Measurements from ENCODE around the gene BLOC1S1. TPM values are rescaled to one million over a fixed set of nuclear protein-coding genes. Genes with fewer than 3 reads are reported as not detected.

The BLOC1S1 gene
- total RNA-seq (10 to 100 TPM; 34.8 to 36.9 TPM), total RNA-seq (2.5 to 13.0 (median 7.2) reads per million in 172 experiments)
- polyA plus RNA-seq (2013, experiment 1 of 2) = 79.5 TPM
- polyA plus RNA-seq (2013, experiment 2 of 2) = 78.5 TPM

GRCh38 chr12:55715833-55716581, at the start of gene BLOC1S1:
TSS of gene BLOC1S1 (plus strand) at chr12:55716046. CDS start at chr12:55716052, 6 bp downstream.
- DNase-seq (peak; percentile 86 to 96 (median 90)), ATAC-seq (ENCODE audit: poor library complexity) (peak; percentile 97)
- H3K27ac Mint-ChIP-seq = peak within 1 kb of the TSS; percentile 92
- ChIA-PET POLR2A (interaction anchor here (0.7 to 2.7 kb wide), 12 partner anchors 9 to 913 kb away, joined by 3 to 30 read pairs (median 6); partner anchors contain the start of genes CD63, ITGA7, ORMDL2 and RAB5B), CTCF (interaction anchor here (1.0 to 1.6 kb wide), 3 partner anchors 9 to 71 kb away, joined by 3 to 9 read pairs (median 4); no protein-coding TSS in a partner anchor)
- peaks cover 21% of the 10 kb centered on the region for H3K36me3 Mint-ChIP-seq (ENCODE audit: low read depth)
- peaks cover 18% of the 10 kb centered on the region for H3K36me3 ChIP-seq (ENCODE audit: insufficient read depth, low read length)
- peaks cover 34% of the 10 kb centered on the region for H3K4me1 Mint-ChIP-seq (ENCODE audit: low read depth)
- H3K4me3 Mint-ChIP-seq = peak within 1 kb of the TSS; percentile 96
- no peaks in the 10 kb centered on the region for H3K9me3 Mint-ChIP-seq
- no peaks in the 10 kb centered on the region for H3K27me3 ChIP-seq (ENCODE audit: control insufficient read depth in 1 of 2, insufficient read depth in 2 of 2, low read length in 2 of 2)
- TF ChIP-seq CTCF (IDR thresholded peaks at IDR 0.05) = no peak
- H3K9me3 ChIP-seq (ENCODE audit: control insufficient read depth in 1 of 2, insufficient read depth in 1 of 2, low read length in 2 of 2) = no peaks in the 10 kb centered on the region
- H3K4me3 ChIP-seq (ENCODE audit: low read length) = peak within 1 kb of the TSS; percentile 75
- H3K4me1 ChIP-seq (ENCODE audit: insufficient read depth, low read length) = peaks cover 43% of the 10 kb centered on the region
- intact Hi-C loops (cut with DNase I, micrococcal nuclease) = no loop called here
- peak within 1 kb of the TSS; percentile 93 to 94 for H3K27ac ChIP-seq (ENCODE audit: low read depth in 1 of 2, low read length in 2 of 2)
- H3K27me3 Mint-ChIP-seq = peaks cover 4% of the 10 kb centered on the region

GRCh38 chr12:55666508-55666907, 49.3 kb upstream of the BLOC1S1 start:
- Histone ChIP-seq H3K27ac (ENCODE audit: low read depth in 1 of 2, low read length in 2 of 2) (no peak overlapping the region), H3K9me3 (ENCODE audit: control insufficient read depth in 1 of 2, insufficient read depth in 1 of 2, low read length in 2 of 2) (no peaks in the 10 kb centered on the region), H3K27me3 (ENCODE audit: control insufficient read depth in 1 of 2, insufficient read depth in 2 of 2, low read length in 2 of 2) (no peaks in the 10 kb centered on the region), H3K4me1 (ENCODE audit: insufficient read depth, low read length) (no peaks in the 10 kb centered on the region), H3K36me3 (ENCODE audit: insufficient read depth, low read length) (no peaks in the 10 kb centered on the region), H3K4me3 (ENCODE audit: low read length) (no peak overlapping the region)
- CTCF ChIA-PET = interaction anchor here (0.9 kb wide), 1 partner anchor 10 kb away, joined by 3 read pairs; no protein-coding TSS in a partner anchor
- POLR2A ChIA-PET = no interaction called here
- ATAC-seq (ENCODE audit: poor library complexity) (no peak), DNase-seq (no peak)
- Mint-ChIP-seq H3K36me3 (ENCODE audit: low read depth) (no peaks in the 10 kb centered on the region), H3K27ac (no peak overlapping the region), H3K27me3 (peaks cover 3% of the 10 kb centered on the region), H3K4me1 (ENCODE audit: low read depth) (no peaks in the 10 kb centered on the region), H3K4me3 (no peak overlapping the region), H3K9me3 (no peaks in the 10 kb centered on the region)
- intact Hi-C loops (cut with DNase I, micrococcal nuclease) = no loop called here
- no peak for TF ChIP-seq CTCF (IDR thresholded peaks at IDR 0.05)

GRCh38 chr12:55670276-55670675, 45.6 kb upstream of the BLOC1S1 start:
- no peaks in the 10 kb centered on the region for H3K36me3 ChIP-seq (ENCODE audit: insufficient read depth, low read length)
- peaks cover 16% of the 10 kb centered on the region for H3K27me3 Mint-ChIP-seq
- H3K4me1 Mint-ChIP-seq (ENCODE audit: low read depth) = no peaks in the 10 kb centered on the region
- H3K36me3 Mint-ChIP-seq (ENCODE audit: low read depth) = no peaks in the 10 kb centered on the region
- no peaks in the 10 kb centered on the region for H3K27me3 ChIP-seq (ENCODE audit: control insufficient read depth in 1 of 2, insufficient read depth in 2 of 2, low read length in 2 of 2)
- no peak overlapping the region for H3K27ac Mint-ChIP-seq
- H3K4me3 ChIP-seq (ENCODE audit: low read length) = no peak overlapping the region
- no peaks in the 10 kb centered on the region for H3K9me3 ChIP-seq (ENCODE audit: control insufficient read depth in 1 of 2, insufficient read depth in 1 of 2, low read length in 2 of 2)
- H3K4me1 ChIP-seq (ENCODE audit: insufficient read depth, low read length) = no peaks in the 10 kb centered on the region
- intact Hi-C loops (cut with DNase I, micrococcal nuclease) = no loop called here
- H3K27ac ChIP-seq (ENCODE audit: low read depth in 1 of 2, low read length in 2 of 2) = no peak overlapping the region
- DNase-seq = no peak
- H3K9me3 Mint-ChIP-seq = no peaks in the 10 kb centered on the region
- ChIA-PET POLR2A (no interaction called here), CTCF (no interaction called here)
- no peak overlapping the region for H3K4me3 Mint-ChIP-seq
- no peak for TF ChIP-seq CTCF (IDR thresholded peaks at IDR 0.05)
- no peak for ATAC-seq (ENCODE audit: poor library complexity)
